Middle frontal gyrus (tissue), 1 donor: ENCODE measurements around the gene BIRC5.
"Not testable (repeated sequence)": the region's sequence is repeated elsewhere in the genome, so short reads cannot be mapped to it uniquely, and the experiment has no call there.

Experiments used
- DNase-seq: peaks from one replicate; pipeline ENCODE4 v3.0.0-alpha.2; 2015; ENCODE audit warnings: low spot score; ENCODE audit errors: extremely low spot score

Gene BIRC5

DNA sequence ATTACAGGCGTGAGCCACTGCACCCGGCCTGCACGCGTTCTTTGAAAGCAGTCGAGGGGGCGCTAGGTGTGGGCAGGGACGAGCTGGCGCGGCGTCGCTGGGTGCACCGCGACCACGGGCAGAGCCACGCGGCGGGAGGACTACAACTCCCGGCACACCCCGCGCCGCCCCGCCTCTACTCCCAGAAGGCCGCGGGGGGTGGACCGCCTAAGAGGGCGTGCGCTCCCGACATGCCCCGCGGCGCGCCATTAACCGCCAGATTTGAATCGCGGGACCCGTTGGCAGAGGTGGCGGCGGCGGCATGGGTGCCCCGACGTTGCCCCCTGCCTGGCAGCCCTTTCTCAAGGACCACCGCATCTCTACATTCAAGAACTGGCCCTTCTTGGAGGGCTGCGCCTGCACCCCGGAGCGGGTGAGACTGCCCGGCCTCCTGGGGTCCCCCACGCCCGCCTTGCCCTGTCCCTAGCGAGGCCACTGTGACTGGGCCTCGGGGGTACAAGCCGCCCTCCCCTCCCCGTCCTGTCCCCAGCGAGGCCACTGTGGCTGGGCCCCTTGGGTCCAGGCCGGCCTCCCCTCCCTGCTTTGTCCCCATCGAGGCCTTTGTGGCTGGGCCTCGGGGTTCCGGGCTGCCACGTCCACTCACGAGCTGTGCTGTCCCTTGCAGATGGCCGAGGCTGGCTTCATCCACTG is at the start of gene BIRC5:
Gene BIRC5, plus strand, starts transcription at position 238 of the 690 bp plus-strand sequence. Its CDS starts 64 bp downstream, at position 302.
- peak; percentile 71 for DNase-seq

DNA sequence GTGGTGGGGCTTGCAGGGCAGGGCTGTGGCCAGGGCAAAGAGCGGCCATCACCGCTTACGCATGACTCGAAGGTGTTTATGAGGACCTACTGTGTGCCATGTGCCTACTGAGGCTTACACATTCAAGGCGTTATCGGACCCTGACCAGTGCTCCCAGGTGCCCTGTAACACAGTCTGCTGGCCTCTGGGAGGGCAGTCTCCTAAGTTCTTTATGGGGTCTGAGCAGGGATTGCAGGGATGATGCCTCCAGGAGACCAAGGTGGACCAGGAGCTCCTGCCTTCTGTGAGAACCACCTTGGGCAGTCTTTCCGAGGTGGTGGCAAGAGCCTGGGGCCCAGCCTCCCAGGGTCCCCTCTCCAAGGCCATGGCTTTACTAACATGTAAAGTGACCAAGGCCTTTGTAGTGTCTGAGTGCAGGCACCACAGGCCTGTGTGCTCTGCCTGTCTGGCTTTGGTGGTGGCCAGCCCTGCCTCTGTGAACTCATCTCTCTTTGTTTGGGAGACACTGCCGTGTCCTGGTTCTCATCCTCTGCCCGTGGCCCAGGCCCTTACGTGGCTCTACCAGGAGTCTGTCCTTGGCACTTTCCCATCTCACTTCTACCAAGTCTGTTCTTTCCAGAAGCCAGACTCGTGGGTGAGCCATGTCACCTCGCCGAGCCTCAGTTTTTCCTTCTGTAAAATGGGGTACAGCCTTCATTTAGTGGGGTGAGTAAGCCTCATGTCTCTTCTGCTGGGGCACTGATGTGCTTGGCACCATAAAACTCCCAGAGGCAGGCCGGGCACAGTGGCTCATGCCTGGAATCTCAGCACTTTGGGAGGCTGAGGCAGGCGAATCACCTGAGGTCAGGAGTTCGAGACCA is 49.1 kb upstream of the BIRC5 start:
- DNase-seq = no peak

DNA sequence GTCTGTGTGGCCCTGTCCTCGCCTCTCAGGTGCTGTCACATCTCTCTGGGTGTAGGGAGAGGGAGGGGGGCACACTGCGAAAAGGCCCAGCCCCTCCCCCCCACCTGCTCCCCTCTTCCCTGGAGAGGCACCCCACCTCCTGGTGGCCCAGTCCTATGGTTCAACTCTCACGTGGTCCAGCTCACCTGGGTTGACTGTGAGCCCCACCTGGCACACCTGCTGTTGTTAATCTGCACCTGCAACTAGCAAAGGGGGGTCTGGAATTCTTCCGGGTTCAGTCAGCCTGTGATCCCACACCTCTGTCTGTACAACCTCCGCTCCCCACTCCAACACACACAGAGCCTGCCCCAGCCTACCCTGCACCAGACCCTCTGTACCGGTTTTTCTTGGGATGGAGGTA is 47.6 kb upstream of the BIRC5 start:
- DNase-seq = no peak

DNA sequence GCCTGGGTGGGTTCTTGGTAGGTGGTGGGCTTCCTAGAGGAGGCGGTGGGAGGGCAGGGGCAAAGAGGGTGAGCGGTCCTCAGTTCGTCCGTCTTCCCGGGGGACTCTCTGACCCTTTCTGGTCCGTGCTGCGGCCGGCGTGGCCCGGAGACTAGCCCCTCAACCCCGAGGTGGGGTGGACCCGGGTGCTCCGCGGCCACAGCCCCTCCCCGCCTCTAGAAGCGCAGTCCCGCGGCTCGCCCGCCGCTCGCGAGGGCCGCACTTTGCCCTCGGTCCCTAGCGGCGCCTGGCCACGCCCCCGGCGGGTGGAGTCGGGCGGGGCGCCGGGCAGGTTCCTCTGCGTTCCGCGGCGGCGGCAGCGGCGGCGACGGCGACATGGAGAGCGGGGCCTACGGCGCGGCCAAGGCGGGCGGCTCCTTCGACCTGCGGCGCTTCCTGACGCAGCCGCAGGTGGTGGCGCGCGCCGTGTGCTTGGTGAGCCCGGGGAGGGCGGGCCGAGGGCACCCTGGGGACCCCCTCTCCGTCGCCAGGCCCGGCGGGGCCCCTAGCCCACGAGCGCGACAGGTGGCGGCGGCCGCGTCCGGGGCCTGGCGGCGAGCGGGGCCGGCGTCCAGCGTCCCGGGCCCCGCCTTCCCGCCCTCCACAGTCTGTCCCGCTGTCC is 45.7 kb upstream of the BIRC5 start, which contains the start of gene SYNGR2:
Gene SYNGR2, plus strand, starts transcription at position 340 of the 661 bp plus-strand sequence. Its CDS starts 36 bp downstream, at position 376.
- DNase-seq = peak; percentile 69

DNA sequence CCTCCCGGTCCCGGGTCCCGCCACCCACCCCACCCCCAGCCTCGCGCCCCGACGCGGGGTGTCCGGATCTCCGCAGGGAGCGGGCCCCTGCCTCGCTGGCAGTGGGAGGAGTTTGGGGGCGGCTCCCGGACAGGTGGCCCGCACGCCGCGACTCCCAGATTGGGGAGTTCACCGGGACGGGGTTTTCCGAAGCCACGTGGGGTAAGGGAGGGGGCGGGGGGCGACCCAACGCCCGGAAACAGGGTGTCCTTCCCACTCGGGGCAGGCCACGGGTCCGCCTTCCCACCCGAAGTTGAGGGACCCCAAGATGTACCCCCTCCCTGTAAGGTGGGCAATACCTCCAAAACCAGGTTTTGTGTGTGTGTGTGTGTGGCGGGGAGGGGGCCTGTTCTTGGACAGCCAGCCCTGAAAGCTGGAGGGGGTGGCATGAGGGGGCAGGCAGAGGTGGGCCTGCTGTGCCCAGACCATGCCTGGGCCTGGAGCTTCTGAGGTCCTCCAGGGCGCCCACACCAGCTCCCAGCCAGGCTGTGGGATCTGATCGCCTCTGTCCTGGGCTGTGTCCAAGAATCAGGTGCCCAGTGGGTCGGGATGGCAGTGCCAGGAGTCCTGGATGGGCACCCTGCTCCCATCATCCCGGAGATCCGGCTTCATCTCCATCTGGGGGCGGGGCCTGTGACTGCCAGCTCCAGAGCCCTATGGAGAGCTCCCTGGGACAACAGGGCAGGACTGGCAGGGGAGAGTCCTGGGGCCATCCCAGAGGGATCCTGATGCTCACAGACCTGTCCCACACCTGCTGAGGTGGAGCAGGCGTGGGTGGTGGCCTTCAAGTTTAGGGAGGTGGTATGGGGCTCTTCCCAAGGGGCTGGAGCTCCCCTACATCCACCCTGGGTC is 44.9 kb upstream of the BIRC5 start:
- no peak for DNase-seq

DNA sequence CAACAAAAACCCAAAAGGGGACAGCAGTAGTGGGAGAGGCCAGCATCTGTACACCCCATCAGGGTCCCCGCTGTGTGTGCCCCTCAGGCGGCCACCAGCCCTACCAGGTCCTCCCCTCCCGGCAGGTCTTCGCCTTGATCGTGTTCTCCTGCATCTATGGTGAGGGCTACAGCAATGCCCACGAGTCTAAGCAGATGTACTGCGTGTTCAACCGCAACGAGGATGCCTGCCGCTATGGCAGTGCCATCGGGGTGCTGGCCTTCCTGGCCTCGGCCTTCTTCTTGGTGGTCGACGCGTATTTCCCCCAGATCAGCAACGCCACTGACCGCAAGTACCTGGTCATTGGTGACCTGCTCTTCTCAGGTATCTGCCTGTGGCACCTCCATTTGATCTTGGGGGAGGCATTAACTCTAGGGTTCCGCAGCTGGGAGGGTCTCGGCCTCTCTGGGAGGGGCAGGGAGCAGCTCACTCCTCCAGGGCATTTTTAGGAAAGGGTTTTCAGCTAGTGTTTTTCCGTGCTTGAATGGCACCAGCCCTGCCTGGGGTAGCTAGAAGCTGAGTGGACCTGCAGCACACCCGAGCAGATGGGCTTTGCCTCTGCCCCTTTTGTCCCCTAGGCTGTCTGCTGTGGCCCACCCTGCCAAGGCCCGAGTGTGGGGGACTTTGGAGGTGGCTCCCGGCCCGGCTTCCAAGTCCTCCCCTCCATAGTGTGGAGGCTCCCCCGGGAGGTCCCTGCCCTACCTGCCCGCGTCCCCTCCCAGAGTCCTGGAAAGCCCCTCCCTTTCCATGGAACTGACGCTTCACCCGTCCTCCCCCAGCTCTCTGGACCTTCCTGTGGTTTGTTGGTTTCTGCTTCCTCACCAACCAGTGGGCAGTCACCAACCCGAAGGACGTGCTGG is 43.1 kb upstream of the BIRC5 start:
- no peak for DNase-seq

DNA sequence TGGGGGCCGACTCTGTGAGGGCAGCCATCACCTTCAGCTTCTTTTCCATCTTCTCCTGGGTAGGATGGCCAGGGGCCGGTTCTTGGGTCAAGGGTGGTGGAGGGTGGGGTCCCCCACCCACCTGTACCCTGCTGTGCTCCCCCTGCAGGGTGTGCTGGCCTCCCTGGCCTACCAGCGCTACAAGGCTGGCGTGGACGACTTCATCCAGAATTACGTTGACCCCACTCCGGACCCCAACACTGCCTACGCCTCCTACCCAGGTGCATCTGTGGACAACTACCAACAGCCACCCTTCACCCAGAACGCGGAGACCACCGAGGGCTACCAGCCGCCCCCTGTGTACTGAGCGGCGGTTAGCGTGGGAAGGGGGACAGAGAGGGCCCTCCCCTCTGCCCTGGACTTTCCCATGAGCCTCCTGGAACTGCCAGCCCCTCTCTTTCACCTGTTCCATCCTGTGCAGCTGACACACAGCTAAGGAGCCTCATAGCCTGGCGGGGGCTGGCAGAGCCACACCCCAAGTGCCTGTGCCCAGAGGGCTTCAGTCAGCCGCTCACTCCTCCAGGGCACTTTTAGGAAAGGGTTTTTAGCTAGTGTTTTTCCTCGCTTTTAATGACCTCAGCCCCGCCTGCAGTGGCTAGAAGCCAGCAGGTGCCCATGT is 42.3 kb upstream of the BIRC5 start:
- not testable (repeated sequence) for DNase-seq

DNA sequence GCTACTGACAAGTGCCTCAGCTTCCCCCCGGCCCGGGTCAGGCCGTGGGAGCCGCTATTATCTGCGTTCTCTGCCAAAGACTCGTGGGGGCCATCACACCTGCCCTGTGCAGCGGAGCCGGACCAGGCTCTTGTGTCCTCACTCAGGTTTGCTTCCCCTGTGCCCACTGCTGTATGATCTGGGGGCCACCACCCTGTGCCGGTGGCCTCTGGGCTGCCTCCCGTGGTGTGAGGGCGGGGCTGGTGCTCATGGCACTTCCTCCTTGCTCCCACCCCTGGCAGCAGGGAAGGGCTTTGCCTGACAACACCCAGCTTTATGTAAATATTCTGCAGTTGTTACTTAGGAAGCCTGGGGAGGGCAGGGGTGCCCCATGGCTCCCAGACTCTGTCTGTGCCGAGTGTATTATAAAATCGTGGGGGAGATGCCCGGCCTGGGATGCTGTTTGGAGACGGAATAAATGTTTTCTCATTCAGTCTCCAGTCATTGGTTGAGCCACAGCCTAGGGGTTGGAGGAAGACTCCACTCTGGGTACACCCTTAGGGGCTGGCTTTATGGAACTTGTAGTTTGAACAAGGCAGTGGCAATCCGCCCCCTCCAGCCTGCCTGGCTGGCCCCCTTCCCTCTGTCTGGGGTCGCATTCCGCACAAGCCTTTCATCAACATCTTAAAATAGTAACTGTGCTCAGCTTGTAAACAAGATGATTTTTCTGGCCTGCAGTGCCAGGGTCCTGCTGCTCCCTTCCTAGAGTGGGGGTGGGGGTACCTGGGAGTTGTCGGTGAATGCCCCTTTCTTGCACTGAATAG is 41.6 kb upstream of the BIRC5 start:
- no peak for DNase-seq

DNA sequence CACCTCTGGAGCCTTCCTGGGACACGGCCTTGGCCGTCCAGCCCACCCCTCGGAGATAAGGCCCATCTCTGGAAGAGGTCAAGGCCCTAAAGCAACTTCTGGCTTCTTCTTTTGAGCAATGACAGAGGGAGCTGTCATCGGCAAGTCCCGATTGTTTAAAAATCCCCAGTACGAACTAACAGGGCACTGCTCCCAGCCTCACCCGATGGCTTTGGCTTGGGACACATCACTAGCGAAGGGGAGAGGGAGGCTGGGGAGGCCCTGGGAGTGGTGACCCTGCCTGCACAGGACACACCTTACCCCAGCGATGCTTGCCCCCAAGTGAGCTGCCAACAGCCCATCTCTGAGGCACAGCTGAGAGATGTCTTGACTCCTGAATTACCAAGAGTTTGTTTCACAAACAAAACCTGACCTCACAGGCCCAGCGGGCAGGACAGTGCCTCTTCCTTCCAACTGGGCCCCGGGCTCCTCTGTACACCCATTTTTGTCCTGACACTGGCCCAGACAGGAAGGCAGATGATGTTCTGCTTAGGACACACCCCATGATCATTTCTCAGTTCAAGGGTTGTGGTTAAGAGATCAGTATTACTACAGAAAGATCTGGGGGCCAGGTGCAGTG is 40.8 kb upstream of the BIRC5 start:
- DNase-seq = no peak

DNA sequence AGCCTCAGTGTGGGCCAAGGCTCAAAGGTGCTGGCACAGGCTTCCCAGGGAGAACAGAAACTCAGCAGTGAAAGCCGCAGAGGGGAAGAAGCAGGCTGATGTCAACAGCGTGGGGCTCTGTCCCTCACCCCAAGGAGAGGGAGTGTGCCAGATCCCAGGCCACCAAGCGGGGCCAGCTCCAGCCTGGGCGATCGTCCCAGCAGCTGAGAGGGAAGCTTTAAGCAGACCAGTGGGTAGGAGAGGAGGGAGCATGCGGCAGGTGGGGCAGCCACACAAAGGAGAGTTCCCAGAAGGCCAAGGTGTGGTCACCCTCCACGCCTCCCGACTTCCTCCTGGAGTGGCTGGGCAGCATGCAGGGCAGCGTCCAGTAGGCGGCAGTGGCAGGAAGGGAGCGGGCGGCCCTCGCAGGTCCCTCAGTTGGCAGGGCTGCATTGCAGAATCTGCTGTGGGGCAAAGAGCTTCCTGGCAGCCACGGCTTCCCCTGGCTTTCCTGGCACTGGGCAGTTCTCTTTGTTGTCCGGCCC is 39.6 kb upstream of the BIRC5 start:
- DNase-seq = peak; percentile 27

DNA sequence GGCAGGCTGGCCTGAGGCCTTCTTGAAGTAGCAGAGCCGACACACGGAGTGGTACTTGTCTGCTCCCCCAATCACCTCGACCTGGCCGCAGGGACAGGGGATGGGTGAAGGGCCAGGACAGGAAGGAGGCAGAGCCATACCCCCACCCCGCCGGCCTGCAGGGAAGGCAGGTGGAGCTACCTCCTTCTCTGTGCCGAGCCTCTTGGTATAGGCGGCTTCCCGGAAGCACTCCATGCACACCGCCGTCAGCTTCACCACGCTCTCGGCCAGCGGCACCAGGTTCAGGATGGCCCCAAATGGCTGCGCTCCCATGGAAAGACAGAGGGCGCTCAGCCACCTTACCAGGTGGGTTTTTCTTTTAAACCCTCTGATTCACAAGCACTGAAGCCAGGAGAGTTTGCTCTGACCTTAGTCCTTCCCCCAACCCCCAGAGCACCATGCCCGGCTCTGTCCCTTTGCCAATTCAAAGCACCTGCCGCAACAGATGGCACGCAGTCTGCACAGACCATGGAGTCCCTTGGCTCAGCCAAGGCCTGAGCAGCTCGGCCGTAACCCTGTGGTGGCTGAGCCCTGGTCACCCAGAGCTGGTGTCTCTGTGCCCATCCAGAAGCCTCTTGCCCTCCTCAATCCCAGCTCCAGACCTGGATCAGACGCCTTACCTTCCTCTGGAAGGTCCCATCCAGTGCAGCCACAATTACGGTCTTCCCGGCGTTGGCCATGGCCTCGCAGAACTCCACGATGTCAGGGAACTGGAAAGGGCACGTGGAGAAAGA is 39.0 kb upstream of the BIRC5 start:
- DNase-seq = no peak

DNA sequence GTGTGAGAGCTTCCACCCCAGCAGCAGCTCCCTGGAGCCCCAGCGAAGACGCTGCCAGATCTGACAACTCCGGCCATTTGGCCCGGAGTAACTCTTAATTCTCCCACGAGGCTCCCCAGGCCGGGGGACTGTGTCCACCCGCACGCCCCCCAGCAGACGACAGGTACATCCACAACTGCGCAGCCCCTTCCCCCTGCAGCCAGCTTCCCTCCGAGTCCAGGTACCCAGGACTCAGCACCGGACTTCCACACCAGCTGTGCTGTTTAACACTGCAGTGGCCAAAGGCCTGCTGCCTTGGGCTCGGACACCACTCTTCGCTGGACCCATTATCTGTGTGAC is 38.4 kb upstream of the BIRC5 start:
- no peak for DNase-seq

DNA sequence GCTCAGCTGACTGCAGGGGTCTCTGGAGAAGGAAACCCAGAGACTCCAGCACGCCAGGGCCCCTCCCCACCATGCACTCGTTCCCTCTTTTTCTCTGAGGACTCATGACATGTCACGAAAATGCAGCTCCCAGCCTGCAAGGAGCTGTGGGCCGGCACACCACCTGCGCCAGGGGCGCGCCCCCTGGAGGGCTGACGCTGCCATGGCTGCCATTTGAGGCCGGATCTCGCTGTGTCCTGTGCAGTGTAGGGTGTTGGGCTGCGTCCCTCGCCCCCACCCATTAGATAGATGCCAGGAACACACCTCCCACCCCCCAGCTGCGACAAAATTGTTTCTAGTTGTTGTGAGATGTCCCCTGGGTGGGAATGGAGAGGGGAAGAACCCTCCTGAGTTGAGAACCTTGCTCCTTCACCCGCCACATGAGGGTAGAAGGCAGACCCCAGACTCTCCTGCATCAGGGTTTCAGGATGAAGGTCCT is 37.5 kb upstream of the BIRC5 start:
- no peak for DNase-seq

DNA sequence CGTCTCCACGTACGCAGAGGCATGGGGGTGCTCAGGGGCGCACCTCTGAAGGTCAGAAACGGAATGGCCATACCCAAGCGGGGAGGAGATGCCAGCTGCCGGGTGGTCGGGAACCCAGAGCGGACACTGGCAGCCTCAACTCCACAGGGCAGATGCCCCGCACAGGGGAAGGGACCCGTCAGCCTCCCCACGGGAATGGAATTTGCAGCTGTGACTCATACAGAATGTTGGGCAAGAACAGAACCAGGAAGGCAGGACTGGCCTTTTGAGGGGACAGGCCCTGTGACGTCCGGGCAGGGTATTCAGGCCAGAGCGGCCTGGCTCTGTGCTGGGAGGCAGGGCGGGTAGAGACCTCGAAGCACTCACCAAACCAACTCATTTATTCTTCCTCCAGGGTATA is 34.7 kb upstream of the BIRC5 start:
- no peak for DNase-seq

DNA sequence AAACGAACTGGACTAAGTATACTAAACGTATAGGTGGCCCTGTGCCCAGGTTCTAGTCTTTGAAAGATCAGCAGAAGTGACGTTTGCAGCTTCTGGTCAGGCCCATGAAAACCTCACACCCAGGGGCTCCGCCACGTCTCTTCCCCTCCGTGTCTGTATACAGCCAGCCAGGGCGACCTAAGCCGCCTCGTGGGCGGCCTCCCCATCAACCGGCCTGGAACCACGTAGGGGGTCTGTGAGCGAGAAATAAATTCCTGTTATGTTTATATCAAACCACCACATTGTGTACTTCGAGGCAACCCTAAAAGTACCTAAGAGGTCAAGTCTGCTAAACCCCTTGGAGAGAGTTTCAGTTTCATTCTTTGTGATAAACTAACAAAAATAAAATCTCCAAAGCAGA is 34.0 kb upstream of the BIRC5 start:
- DNase-seq = no peak

DNA sequence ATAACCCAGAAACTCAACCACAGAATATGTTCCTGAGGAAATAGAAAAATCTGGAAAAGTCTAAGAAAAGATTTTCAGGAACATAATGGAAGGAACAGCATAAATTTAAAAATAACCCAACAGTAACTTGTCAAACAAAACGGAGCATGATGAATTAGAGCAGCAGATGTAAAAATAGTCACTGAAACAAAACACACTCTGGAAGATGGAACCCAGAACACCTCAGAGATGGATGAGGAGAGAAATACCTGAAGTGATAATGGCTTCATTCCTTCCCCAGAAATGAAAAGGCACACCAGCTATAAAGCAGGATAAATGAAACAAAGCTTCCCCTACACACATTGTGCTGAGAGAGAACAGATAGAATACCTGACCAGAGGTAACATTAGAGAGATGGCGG is 33.5 kb upstream of the BIRC5 start:
- no peak for DNase-seq

DNA sequence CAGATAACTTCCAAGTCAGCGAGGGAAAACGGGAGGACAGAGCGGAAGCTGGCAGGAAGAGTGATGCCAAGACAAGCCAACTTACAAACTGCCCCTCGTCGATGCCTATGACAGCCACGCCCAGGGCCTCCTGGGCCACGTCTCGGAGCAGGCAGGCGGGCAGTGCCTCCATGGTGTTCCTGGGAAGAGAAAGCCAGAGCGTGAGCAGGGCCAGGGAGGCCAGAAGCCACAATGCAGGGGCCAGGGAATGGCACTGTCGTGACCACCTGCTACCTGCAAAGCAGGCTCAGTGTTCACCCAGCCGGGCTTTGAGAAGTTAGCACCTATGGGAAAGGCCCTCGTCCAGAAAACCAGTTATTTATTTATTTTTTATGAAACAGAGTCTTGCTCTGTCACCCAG is 31.5 kb upstream of the BIRC5 start:
- DNase-seq = no peak
